Measurements from ENCODE around the gene SLC25A13. TPM values are rescaled to one million over a fixed set of nuclear protein-coding genes. Genes with fewer than 3 reads are reported as not detected.

Gene SLC25A13
- total RNA-seq, 1 donor from 2014 or later, result 66.8 TPM

DNA sequence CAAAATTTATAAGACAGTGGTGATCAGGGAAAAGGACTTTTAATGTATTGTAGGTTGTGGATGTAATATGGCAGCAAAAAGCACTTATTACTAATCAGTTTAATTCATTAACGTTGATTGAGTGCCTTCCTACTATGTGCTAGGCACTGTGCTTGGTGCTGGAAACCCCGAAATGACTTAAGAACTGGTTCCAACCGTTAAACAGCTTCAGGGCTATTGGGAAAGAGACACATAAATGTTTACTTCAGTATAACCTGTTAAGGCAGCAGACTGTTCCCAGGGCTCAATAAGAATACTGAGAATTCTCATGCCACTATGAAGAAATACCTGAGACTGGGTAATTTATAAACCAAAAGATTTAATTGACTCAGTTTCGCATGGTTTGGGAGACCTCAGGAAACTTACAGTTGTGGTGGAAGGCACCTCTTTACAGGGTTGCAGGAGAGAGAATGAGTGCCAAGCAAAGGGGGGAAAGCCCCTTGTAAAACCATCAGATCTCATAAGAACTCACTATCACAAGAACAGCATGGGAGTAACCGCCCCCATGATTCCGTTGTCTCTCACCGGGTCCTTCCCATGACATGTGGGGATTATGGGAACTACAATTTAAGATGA is 1.1 kb upstream of the SLC25A13 start:
- peak; percentile 53 for DNase-seq (ENCODE audit: low read depth)

- no peak for DNase-seq (ENCODE audit: low read depth)
These were observed 436 bp upstream of the SLC25A13 start for GRCh38 chr7:96322373-96322695.

GRCh38 chr7:96321031-96321657 is 754 bp downstream of the SLC25A13 start:
- DNase-seq (ENCODE audit: low read depth), result peak; percentile 87

DNA sequence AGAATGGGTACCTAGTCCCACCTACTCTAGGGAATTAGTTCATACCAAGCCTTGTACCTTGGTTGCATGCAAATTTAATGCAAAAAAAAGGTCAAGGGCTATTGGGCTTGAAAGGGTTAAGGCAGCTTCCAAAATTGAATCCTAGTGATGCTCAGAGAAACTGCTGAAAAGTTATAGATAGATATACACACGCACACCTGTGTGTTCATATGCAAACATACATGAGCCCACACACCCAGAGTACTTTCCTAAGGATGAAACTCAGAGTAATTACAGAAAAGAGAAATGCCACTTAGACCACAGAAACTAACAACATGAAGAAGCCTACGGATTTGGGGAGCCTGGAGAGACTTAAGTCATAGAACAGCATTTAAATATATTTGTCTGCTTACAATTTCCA is 1.5 kb downstream of the SLC25A13 start:
- no peak for DNase-seq (ENCODE audit: low read depth)

DNA sequence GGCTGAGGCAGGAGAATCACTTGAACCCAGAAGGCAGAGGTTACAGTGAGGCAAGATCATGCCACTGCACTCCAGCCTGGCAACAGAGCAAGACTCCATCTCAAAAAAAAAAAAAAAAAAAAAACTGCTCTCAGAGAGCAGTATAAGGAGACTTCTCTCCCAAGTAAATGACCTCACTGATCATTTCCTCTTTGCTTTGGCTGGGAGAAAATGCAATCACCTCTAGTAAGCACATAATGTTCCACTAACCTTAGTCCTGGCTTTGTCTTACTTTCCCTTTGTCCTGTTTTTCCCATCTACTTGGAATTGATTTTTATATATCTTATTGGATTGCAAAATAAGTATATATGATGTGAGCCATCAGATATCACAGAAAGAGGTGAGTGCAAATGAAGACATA is 2.5 kb downstream of the SLC25A13 start:
- DNase-seq (ENCODE audit: low read depth), result peak; percentile 63

DNA sequence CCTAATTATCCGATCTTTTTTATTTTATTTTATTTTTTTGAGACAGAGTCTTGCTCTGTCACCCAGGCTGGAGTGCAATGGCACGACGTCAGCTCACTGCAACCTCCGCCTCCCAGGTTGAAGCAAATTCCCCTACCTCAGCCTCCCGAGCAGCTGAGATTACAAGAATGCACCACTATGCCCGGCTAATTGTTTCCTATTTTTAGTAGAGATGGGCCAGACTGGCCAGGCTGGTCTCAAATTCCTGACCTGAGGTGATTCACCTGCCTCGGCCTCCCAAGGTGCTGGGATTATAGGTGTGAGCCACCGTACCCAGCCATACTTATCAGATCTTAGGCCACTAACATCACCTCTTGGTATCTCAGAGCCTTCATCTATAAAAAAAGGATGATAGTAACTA is 4.9 kb downstream of the SLC25A13 start:
- DNase-seq (ENCODE audit: low read depth), result peak; percentile 47

GRCh38 chr7:96315125-96315512 is 6.8 kb downstream of the SLC25A13 start:
- no peak for DNase-seq (ENCODE audit: low read depth)

- peak; percentile 96 for DNase-seq (ENCODE audit: low read depth)
These were observed 7.3 kb downstream of the SLC25A13 start for GRCh38 chr7:96314402-96315124.

- DNase-seq (ENCODE audit: low read depth), result no peak
These were observed 8.0 kb downstream of the SLC25A13 start for GRCh38 chr7:96313940-96314339.

GRCh38 chr7:96312502-96312901 is 9.4 kb downstream of the SLC25A13 start:
- DNase-seq (ENCODE audit: low read depth), result no peak

DNA sequence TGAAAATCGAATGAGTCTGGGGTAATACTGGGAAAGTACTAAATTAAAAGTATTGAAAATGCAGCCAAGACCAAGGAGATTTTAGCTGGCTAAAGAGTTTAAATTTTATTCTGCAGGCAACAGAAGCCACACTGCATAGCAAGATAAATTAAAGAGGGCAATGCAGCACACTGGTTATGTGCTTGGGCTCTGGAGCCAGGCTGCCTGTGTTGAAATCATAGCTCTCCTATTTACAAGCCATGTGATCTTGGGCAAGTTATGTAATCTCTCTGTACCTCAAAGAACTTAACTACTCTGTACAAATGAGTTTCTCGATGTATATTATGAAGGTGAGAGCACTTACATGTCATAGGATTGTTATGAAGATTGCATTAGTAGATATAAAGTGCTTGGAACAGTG is 9.9 kb downstream of the SLC25A13 start:
- DNase-seq (ENCODE audit: low read depth), result peak; percentile 73

GRCh38 chr7:96310110-96310509 is 11.8 kb downstream of the SLC25A13 start:
- no peak for DNase-seq (ENCODE audit: low read depth)

DNA sequence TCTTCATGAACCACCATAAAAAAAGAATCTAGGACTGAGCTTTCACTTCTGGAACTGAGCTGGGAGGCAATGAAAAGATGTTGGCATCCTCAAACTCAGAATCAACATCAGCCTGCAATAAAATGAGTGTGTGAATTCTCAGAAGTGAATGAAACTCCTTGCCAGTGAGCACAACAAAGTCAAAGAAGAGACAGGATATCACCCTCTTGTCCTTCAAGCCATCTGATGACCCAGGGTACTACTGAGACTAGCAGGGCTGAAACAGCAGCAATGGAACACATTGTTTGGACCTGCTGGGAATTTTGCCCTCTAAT is 13.0 kb downstream of the SLC25A13 start:
- DNase-seq (ENCODE audit: low read depth), result no peak

- DNase-seq (ENCODE audit: low read depth), result peak; percentile 85
These were observed 13.5 kb downstream of the SLC25A13 start for GRCh38 chr7:96308253-96308949.

DNA sequence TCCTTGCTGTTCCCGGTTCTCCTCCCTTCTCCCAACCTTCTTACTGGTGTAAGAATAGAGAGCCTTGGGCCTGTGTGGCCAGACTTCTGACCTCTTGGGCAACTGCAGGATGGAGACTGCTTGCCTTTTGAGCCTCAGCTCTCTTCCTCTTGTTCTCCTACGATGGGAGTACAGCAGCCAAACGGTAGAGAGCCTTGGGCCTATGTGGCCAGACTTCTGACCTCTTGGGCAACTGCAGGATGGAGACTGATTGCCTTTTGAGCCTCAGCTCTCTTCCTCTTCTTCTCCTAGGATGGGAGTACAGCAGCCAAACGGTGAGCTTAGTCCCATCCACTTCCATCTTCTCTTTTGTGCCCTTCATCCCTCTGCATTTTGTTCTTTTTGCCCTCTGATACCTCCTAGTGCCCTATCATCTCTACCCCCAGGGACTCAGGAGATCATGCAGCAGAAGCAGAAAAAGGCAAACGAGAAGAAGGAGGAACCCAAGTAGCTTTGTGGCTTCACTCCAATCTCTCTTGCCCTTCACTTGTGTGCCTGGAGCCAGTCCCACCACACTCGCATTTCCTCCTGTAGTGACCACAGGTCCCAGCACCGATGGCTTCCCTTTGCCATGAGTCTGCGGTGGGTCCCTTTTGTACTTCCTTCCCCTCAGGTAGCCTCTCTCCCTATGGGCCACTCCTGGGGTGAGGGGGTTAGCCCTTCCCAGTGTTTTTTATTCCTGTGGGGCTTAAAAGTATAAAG is 15.3 kb downstream of the SLC25A13 start:
- DNase-seq (ENCODE audit: low read depth), result no peak

GRCh38 chr7:96305915-96306314 is 16.0 kb downstream of the SLC25A13 start:
- DNase-seq (ENCODE audit: low read depth), result no peak

GRCh38 chr7:96304573-96304972 is 17.3 kb downstream of the SLC25A13 start:
- peak; percentile 74 for DNase-seq (ENCODE audit: low read depth)

- DNase-seq (ENCODE audit: low read depth), result peak; percentile 96
These were observed 18.0 kb downstream of the SLC25A13 start for GRCh38 chr7:96303686-96304443.

DNA sequence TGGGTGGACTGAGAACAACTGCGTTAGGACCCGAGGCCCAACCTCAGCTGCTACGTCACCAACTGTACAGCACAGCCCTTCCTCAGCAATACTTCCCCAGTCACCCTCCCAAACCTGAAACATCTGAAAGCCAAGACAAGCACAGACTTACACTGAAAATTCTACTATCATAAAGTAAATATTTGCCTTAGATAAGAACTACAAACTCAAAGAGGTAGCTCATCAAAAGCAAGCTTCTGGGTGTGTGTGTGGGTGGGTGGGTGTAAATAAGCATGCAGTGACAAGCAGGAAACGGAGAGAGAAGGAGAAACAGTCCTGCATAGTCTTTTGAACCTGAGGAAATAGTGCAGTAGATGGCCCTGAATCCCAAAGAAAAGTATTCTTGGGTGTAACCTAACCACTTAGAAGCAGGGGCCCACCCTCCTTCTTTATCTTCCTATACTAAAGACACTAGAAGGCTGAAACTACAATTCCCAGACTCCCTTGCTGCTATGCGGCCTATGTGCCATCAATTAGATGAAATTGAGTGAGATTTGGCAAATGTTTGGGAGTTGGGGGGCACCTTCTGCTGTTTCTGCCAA is 18.7 kb downstream of the SLC25A13 start:
- DNase-seq (ENCODE audit: low read depth), result peak; percentile 29

DNA sequence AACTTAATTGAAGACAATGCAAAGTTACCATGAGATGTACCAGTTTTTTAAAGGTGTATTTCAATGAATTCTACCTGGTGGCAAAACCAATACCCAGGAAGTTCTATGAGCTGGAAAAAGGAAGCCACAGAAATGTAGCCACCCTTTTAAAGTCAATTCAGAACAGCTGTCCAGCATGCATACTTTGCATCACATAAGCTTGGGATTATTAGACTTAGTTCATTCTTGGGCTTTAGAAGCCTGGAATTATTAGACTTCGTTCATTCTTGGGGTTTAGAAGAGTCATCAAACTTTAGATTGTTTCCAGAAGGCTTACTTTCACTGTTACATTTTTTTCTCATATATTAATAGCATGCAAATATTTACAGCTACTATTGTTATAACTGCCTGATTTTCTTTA is 20.9 kb downstream of the SLC25A13 start:
- no peak for DNase-seq (ENCODE audit: low read depth)

DNA sequence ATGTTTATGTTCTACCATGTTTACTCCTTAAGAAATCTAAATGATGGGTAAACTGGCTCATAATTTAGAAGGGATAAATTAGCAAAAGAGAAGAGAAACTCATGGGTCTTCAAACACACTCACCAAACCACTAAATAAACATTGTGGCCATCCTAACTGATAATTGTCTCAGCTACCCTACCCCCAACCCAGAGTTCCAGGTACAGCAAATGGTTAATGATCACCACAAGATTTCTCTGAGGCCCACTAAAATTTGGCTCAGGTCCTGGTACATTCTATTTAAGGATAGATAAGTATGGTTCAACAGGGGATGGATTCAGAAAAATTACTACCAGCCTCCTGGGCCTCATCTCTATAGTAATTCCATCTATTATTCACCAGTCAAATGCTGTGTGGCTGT is 21.4 kb downstream of the SLC25A13 start:
- peak; percentile 64 for DNase-seq (ENCODE audit: low read depth)

Data from renal cortical epithelial cell (primary cell).